Uterus (tissue), 4 donors: ENCODE results near the gene ANO8. TPM values are rescaled to one million over a fixed set of nuclear protein-coding genes. Genes with fewer than 3 reads are reported as not detected.
"Not testable (repeated sequence)": the region's sequence is repeated elsewhere in the genome, so short reads cannot be mapped to it uniquely, and the experiment has no call there.

ENCODE experiments used
- DNase-seq, 2 donors: peaks; one replicate each; pipeline ENCODE4 v3.0.0-alpha.2; 2019 to 2020
- H3K27ac ChIP-seq, 2 donors: fragments of 200-600 bp; sonication (generic); 1 replicate in 1 of 2; 2 replicates in 1 of 2; pipeline ENCODE4 v1.5.1; 2016 to 2018
- H3K27me3 ChIP-seq, 2 donors: fragments of 200-600 bp; sonication (generic); one replicate each; pipeline ENCODE4 v1.5.1; 2018 to 2019; ENCODE audit warnings: control low read depth in 1 of 2
- H3K36me3 ChIP-seq, 2 donors: fragments of 200-600 bp; sonication (generic); one replicate each; pipeline ENCODE4 v1.5.1; 2019; ENCODE audit warnings: control low read depth in 1 of 2
- H3K4me1 ChIP-seq, 2 donors: fragments of 200-600 bp; sonication (generic); one replicate each; pipeline ENCODE4 v1.5.1; 2018 to 2019; ENCODE audit warnings: control low read depth in 1 of 2
- H3K4me3 ChIP-seq, 2 donors: fragments of 200-600 bp; sonication (generic); 1 replicate in 1 of 2; 2 replicates in 1 of 2; pipeline ENCODE4 v1.5.1; 2018 to 2019; ENCODE audit warnings: mild to moderate bottlenecking in 1 of 2
- H3K9me3 ChIP-seq, 2 donors: fragments of 200-600 bp; sonication (generic); one replicate each; pipeline ENCODE4 v1.5.1; 2019; ENCODE audit warnings: control low read depth in 1 of 2
- POLR2A ChIP-seq, 2 donors: fragments of 450-650 bp; IDR thresholded peaks; one replicate each; pipeline ENCODE4 v1.6.1; 2016; ENCODE audit warnings: antibody characterized with exemption in 2 of 2, mild to moderate bottlenecking in 1 of 2, moderate library complexity in 1 of 2
- intact Hi-C: fragments of 100-400 bp; cut with DNase I; formaldehyde crosslinking; loops from one replicate; pipeline ENCODE4 v1.15.1; 2023; ENCODE audit warnings: low total_unique reads
- total RNA-seq, 4 donors: library from RNA; depleted of rRNA in 3 of 4; stranded (reverse); fragments of >200 nt in 3 of 4; gene quantifications; one replicate each; pipeline versions ENCODE4 v1.1.0 to v1.2.4, GENCODE V29; 2014 to 2023
- TF ChIP-seq, protein P1 (sequence below), 4 experiments: fragments of 200-600 bp in 2 of 4; fragments of 450-650 bp in 2 of 4; sonication (generic) in 2 of 4; IDR thresholded peaks; one replicate each; pipeline ENCODE4 v1.5.1; 2016 to 2019; ENCODE audit warnings: antibody characterized with exemption in 4 of 4, mild to moderate bottlenecking in 2 of 4, moderate library complexity in 1 of 4
- donor health status: DM: yes; HTN: yes; CAD: no.

Gene ANO8
- total RNA-seq, 4 donors from 2014 or later: 0.51 to 12.6 (median 7.6) TPM

DNA sequence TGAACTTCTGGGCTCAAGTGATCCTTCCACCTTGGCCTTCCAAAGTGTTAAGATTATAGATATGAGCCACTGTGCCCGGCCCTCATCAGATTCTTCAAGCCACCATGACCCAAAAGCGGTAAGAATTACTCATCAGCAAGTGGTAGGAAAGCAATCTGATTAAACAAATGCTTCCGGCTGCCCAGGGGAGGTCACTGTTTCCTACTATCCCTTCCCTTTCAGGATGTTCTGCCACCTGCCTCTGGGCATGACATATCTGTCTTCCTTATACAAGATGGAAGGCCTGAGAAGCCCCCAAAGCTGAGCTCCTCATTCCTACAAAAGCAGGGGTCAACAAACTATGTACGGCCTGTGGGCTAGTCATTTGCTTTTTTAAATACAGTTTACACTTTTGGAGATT lies 38.4 kb downstream of the ANO8 start:
- no peak for DNase-seq
- Histone ChIP-seq H3K4me3 (no peak overlapping the region), H3K27ac (no peak overlapping the region), H3K4me1 (no peaks in the 10 kb centered on the region), H3K27me3 (no peaks in the 10 kb centered on the region), H3K36me3 (no peaks in the 10 kb centered on the region), H3K9me3 (no peaks in the 10 kb centered on the region)
- TF ChIP-seq, protein P1, sequence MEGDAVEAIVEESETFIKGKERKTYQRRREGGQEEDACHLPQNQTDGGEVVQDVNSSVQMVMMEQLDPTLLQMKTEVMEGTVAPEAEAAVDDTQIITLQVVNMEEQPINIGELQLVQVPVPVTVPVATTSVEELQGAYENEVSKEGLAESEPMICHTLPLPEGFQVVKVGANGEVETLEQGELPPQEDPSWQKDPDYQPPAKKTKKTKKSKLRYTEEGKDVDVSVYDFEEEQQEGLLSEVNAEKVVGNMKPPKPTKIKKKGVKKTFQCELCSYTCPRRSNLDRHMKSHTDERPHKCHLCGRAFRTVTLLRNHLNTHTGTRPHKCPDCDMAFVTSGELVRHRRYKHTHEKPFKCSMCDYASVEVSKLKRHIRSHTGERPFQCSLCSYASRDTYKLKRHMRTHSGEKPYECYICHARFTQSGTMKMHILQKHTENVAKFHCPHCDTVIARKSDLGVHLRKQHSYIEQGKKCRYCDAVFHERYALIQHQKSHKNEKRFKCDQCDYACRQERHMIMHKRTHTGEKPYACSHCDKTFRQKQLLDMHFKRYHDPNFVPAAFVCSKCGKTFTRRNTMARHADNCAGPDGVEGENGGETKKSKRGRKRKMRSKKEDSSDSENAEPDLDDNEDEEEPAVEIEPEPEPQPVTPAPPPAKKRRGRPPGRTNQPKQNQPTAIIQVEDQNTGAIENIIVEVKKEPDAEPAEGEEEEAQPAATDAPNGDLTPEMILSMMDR (IDR thresholded peaks at IDR 0.05): no peak
- TF ChIP-seq POLR2A (IDR thresholded peaks at IDR 0.05): no peak
- intact Hi-C loops: no loop called here

DNA sequence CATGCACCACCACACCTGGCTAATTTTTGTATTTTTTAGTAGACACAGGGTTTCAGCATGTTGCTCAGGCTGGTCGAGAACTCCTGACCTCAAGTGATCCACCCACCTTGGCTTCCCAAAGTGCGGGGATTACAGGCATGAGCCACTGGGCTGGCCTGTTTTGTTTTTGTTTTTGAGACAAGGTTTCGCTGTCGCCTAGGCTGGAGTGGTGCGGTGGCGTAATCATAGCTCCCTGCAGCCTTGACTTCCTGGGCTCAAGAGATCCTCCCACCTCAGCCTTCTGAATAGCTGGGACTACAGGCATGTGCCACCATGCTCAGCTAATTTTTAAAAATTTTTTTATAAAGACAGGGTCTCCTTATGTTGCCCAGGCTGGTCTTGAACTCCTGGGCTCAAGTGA lies 39.1 kb downstream of the ANO8 start:
- H3K4me1 ChIP-seq, H3K27ac ChIP-seq, H3K36me3 ChIP-seq, H3K9me3 ChIP-seq, DNase-seq, H3K27me3 ChIP-seq, intact Hi-C loops, H3K4me3 ChIP-seq: not testable (repeated sequence)

DNA sequence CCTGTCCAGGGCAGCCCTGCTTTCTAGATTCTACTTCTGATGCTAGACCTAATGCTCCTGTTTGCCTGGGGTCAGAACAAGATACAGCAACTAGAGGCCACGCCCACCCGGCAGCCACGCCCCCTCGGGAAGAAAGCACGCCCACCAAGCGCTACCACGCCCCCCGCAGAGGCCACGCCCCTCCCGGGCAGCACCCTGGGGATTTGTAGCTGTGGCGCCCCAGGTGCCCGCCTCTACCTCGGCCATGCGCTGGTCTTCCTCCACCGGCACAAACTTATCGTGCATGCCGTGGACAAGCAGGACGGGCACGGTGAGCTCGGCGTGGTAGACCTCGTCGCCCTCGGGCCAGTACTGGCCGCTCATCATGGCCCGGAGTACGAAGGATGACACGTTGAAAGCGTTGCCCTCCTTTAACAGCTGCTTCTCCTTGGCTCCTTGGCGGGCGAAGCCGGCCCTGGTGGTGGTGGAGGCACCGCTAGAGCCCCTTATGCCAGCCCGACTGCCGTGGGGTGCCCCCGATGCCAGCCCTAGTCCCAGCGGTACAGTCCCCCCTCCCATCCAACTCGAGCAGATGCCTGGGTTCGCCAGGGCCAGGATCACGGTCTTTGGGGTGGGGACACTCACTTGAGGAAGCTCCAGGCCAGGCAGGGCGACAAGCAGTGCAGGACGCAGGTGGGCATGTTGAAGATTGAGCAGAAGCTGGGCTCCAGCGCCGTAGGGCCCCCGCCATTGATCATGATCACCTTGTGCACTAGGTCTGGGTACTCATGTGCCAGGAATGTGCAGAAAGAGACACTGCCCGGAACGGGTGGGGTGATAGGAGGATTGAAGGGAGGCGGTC lies 40.4 kb downstream of the ANO8 start:
- H3K27me3 ChIP-seq: no peaks in the 10 kb centered on the region
- H3K4me1 ChIP-seq: no peaks in the 10 kb centered on the region
- TF ChIP-seq, protein P1 (IDR thresholded peaks at IDR 0.05): no peak
- TF ChIP-seq POLR2A (IDR thresholded peaks at IDR 0.05): no peak
- intact Hi-C loops: no loop called here
- DNase-seq: no peak
- no peak overlapping the region for H3K27ac ChIP-seq
- H3K36me3 ChIP-seq: no peaks in the 10 kb centered on the region
- no peaks in the 10 kb centered on the region for H3K9me3 ChIP-seq
- H3K4me3 ChIP-seq: no peak overlapping the region

DNA sequence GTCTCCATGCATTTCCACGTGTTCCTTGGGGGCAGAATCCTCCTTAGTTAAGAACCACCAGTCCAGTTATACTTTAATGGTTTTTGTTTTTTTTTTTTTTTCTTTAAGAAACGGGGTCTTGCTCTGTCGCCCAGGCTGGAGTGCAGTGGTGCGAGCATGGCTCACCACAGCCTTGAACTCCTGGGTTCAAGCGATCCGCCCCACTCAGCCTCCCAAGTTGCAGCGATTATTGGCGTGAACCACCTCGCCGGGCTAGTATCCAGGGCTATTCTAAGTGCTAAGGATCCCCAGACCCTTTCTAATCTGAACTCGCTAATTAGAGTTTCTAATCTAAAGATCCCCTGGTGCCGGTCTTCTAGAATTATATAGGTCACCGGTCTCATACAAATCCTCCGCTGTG lies 41.0 kb downstream of the ANO8 start:
- Histone ChIP-seq H3K4me3 (no peak overlapping the region), H3K9me3 (no peaks in the 10 kb centered on the region), H3K27me3 (no peaks in the 10 kb centered on the region), H3K4me1 (no peaks in the 10 kb centered on the region), H3K27ac (no peak overlapping the region), H3K36me3 (no peaks in the 10 kb centered on the region)
- no peak for DNase-seq
- intact Hi-C loops: no loop called here
- TF ChIP-seq, protein P1 (IDR thresholded peaks at IDR 0.05): no peak
- TF ChIP-seq POLR2A (IDR thresholded peaks at IDR 0.05): no peak

DNA sequence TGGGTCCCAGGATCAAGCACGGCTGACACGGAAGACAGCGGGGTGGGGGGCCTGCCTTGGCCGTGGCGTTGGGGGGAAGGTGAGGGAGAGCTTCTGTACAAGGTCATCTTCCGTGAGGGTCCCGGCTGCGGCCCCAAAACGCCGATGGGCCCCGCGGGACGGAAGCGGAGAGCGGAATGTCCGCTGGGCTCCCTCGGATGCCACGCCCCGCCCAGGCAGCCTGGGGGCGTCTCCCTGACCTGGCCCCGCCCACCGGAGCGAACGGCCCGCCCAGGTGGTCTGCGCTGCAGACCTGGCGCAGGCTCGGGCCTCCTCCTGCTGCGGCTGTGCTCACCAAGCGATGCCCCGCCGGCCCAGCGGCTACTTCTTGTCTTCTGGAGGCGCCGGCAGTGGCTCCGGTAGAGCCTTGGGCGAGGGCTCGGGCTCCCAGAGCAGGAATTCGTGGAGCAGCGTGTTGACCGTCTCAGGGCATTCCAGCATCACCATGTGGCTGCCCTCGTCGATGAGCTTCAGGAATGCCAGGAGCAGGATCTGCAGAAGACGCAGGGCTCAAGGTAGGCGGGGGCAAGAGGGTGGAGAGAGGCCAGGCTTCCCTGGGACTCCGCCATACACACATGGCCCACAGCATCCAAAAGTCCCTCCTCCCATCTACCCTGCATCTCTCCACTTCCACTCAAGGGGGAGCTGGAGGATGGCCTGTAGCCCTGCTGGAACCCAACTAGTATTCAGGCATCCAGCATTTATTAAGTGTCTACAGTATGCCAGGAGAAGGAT lies 42.2 kb downstream of the ANO8 start:
- intact Hi-C loops: no loop called here
- no peak for TF ChIP-seq POLR2A (IDR thresholded peaks at IDR 0.05)
- TF ChIP-seq, protein P1 (IDR thresholded peaks at IDR 0.05): peak; percentile 47 to 79 (median 66)
- H3K4me3 ChIP-seq: peak overlapping the region; percentile 35 to 39
- no peaks in the 10 kb centered on the region for H3K9me3 ChIP-seq
- peak; percentile 66 to 73 for DNase-seq
- no peaks in the 10 kb centered on the region for H3K36me3 ChIP-seq
- H3K27ac ChIP-seq: peak overlapping the region; percentile 43 to 76
- H3K27me3 ChIP-seq: no peaks in the 10 kb centered on the region
- H3K4me1 ChIP-seq: no peaks in the 10 kb centered on the region
